Mucosa of descending colon (tissue), 3 donors: ENCODE measurements around the gene KIF21B. TPM values are rescaled to one million over a fixed set of nuclear protein-coding genes. Genes with fewer than 3 reads are reported as not detected.
"Not testable (repeated sequence)": the region's sequence is repeated elsewhere in the genome, so short reads cannot be mapped to it uniquely, and the experiment has no call there.

Experiments used
- ATAC-seq: fragments of 200-7000 bp; cut with Tn5 transposase; one replicate; pipeline ENCODE4 v1.9.1; 2020; ENCODE audit warnings: mild to moderate bottlenecking, moderate library complexity
- DNase-seq, 3 donors: peaks; one replicate each; pipeline ENCODE4 v3.0.0-alpha.2; 2020
- H3K36me3 ChIP-seq: fragments of 200-600 bp; one replicate; pipeline ENCODE4 v1.8.0; 2021; ENCODE audit warnings: low read depth, mild to moderate bottlenecking
- H3K4me1 ChIP-seq: fragments of 200-600 bp; one replicate; pipeline ENCODE4 v1.8.0; 2021; ENCODE audit warnings: low read depth, mild to moderate bottlenecking
- H3K4me3 ChIP-seq: fragments of 200-600 bp; one replicate; pipeline ENCODE4 v1.8.0; 2021; ENCODE audit warnings: mild to moderate bottlenecking
- H3K9me3 ChIP-seq: fragments of 200-600 bp; one replicate; pipeline ENCODE4 v1.8.0; 2021; ENCODE audit warnings: mild to moderate bottlenecking
- intact Hi-C, 2 donors: fragments of 100-400 bp; cut with DNase I in 1 of 2; cut with micrococcal nuclease in 1 of 2; formaldehyde crosslinking; loops; one replicate each; pipeline versions ENCODE4 v1.11.0 to v1.11.1; 2022; cut with DNase I, micrococcal nuclease
- total RNA-seq, 3 donors: library from RNA; stranded (reverse); fragmentation: NEBNext Ultra II Directional in 2 of 3; extraction: Animal tissue kit (Norgen Biotek cat#: 25700) in 2 of 3; gene quantifications; one replicate each; pipeline versions ENCODE4 v1.2.1 to v1.2.4, GENCODE V29; 2021 to 2023
- TF ChIP-seq, protein P1 (sequence below): fragments of 200-600 bp; IDR thresholded peaks from one replicate; pipeline ENCODE4 v1.8.0; 2022; ENCODE audit warnings: antibody characterized with exemption, mild to moderate bottlenecking
- donor health status: DM: no; HTN: no; CAD: no; lungs with moderate emphysema.
- donor health status: DM: no; HTN: no; CAD: no.
- donor health status: DM: no; HTN: yes; CAD: no.

KIF21B gene
- total RNA-seq, 3 donors from 2014 or later: 3.2 to 10.5 (median 4.0) TPM

DNA sequence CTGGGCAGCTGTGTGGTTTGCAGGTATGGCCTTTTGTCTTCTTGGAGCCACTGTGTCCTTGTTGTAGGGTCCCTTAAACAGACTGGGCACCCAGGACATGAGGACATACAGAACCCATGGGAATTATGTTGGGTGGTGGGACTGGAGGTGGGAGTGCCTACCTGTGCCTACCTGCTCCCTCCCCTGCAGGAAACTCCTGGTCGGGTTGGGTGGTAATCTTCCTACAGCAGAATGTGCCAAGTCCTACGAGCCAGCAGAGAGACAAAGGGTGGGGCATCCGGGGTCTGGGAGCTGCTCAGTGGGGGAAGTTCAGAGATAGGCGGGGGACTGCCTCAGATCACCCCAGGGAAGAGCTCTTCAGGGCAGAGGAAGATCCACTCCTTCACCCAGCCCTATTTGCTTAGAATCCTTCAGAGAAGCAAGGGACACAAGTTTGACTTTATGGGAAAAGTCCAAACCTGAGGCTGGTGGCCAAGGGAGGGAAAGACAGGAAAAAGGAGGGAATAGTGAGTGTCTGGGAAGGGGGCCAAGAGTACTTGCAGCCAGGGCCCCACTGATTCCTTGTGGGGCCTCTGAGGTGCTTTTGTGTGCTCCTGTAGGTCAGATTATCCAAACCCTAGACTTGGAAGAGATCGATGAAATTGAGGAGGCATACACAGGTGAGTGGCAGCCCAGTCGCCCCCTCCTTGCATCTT lies 58.3 kb downstream of the KIF21B start:
- TF ChIP-seq, protein P1, sequence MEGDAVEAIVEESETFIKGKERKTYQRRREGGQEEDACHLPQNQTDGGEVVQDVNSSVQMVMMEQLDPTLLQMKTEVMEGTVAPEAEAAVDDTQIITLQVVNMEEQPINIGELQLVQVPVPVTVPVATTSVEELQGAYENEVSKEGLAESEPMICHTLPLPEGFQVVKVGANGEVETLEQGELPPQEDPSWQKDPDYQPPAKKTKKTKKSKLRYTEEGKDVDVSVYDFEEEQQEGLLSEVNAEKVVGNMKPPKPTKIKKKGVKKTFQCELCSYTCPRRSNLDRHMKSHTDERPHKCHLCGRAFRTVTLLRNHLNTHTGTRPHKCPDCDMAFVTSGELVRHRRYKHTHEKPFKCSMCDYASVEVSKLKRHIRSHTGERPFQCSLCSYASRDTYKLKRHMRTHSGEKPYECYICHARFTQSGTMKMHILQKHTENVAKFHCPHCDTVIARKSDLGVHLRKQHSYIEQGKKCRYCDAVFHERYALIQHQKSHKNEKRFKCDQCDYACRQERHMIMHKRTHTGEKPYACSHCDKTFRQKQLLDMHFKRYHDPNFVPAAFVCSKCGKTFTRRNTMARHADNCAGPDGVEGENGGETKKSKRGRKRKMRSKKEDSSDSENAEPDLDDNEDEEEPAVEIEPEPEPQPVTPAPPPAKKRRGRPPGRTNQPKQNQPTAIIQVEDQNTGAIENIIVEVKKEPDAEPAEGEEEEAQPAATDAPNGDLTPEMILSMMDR: no peak
- H3K9me3 ChIP-seq: no peaks in the 10 kb centered on the region
- H3K4me3 ChIP-seq: no peak overlapping the region
- ATAC-seq (no peak), DNase-seq (no peak)
- no peaks in the 10 kb centered on the region for H3K4me1 ChIP-seq
- intact Hi-C loops: no loop called here
- no peaks in the 10 kb centered on the region for H3K36me3 ChIP-seq

- DNase-seq, H3K9me3 ChIP-seq, H3K4me1 ChIP-seq, ATAC-seq, H3K36me3 ChIP-seq, intact Hi-C loops, H3K4me3 ChIP-seq: not testable (repeated sequence)
Measured at GRCh38 chr1:200963888-200964287, 59.6 kb downstream of the KIF21B start.

DNA sequence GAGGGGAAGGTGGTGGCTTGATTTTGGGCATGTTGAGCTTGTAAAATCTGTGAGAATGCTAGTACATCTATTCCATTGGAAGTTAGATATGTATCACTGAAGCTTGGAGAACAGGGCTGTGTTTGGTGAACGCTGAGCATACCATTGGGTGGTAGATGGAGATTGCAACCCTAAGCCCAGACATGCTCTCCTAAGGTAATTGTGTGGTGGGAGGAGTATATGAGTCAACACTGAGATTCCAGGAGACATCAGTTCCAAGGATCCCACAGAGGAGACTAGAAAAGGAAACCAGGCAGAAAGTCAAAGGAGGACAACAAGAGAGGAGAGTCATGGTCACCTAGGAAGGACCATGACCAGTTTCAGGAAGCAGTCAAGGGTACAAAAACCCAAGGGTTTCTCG lies 60.4 kb downstream of the KIF21B start:
- intact Hi-C loops: no loop called here
- H3K36me3 ChIP-seq: no peaks in the 10 kb centered on the region

DNA sequence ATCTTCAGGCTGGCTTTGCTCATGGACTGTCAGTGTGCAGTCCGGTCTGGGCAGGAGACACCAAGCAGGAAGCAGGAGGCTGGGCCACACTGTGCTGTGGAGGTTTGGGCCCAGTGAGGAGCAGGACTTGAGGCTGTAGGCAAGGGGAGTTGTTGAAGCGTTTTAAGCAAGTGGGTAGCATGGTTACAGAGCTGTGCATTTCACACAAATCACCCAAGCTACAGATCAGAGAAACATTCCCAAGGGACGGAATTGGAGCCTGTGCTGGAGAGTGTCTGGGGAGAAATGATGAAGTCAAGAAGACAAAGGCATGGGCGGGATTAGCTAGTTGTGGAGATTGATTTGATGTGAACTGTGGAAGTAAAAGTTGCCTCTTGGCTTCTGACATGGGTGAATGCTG lies 60.9 kb downstream of the KIF21B start:
- DNase-seq (no peak), ATAC-seq (no peak)
- Histone ChIP-seq H3K4me1 (no peaks in the 10 kb centered on the region), H3K9me3 (no peaks in the 10 kb centered on the region), H3K4me3 (no peak overlapping the region), H3K36me3 (no peaks in the 10 kb centered on the region)
- intact Hi-C loops: no loop called here
- TF ChIP-seq, protein P1: no peak

More for the DNA sequence above, 60.4 kb downstream of the KIF21B start:
- TF ChIP-seq, protein P1: no peak
- ATAC-seq (no peak), DNase-seq (no peak)
- no peaks in the 10 kb centered on the region for H3K4me1 ChIP-seq
- H3K9me3 ChIP-seq: no peaks in the 10 kb centered on the region
- H3K4me3 ChIP-seq: no peak overlapping the region

DNA sequence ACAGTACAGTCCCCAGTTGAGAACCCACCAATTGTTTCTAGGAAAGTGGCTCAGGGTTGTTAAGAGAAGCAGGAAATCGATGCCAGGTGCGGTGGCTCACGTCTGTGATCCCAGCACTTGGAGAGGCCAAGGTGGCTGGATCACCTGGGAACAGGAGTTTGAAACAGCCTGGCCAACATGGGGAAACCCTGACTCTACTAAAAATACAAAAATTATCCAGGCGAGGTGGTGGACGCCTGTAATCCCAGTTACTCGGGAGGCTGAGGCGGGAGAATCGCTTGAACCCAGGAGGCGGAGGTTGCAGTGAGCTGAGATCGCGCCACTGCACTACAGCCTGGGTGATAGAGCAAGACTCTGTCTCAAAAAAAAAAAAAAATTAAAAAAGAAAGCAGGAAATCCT lies 61.4 kb downstream of the KIF21B start:
- ATAC-seq, DNase-seq, H3K36me3 ChIP-seq, intact Hi-C loops, H3K4me1 ChIP-seq, H3K4me3 ChIP-seq, H3K9me3 ChIP-seq: not testable (repeated sequence)

DNA sequence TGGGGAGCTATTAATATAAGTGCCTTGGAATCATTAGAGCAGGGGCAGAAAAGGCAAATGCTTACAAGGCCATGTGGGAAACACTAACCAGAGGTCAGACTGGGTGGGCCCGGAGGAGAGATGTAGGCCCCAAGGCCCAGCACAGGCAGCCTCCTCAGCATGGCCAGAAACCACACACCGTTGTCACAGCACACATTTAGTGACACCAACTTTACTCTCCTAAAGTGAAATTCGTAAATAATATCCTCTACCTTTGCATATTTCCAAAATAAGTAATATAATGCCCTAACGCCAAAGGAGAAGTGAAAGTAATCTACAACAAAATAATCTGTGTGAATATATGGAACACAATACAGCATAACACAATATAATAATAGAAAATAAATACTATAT lies 62.6 kb downstream of the KIF21B start:
- intact Hi-C loops: no loop called here
- no peak for ATAC-seq
- H3K36me3 ChIP-seq: no peaks in the 10 kb centered on the region
- TF ChIP-seq, protein P1: no peak
- DNase-seq: no peak
- no peaks in the 10 kb centered on the region for H3K9me3 ChIP-seq
- H3K4me1 ChIP-seq: no peaks in the 10 kb centered on the region
- no peak overlapping the region for H3K4me3 ChIP-seq
